Measurements from ENCODE around the gene PARP12. TPM values are rescaled to one million over a fixed set of nuclear protein-coding genes. Genes with fewer than 3 reads are reported as not detected.

Gene PARP12
- total and polyA plus RNA-seq, 2 of the 13 experiments (the other 11 are each of a cell fraction or from before 2014, with no cell fraction given) = 15.5 to 35.2 TPM

DNA sequence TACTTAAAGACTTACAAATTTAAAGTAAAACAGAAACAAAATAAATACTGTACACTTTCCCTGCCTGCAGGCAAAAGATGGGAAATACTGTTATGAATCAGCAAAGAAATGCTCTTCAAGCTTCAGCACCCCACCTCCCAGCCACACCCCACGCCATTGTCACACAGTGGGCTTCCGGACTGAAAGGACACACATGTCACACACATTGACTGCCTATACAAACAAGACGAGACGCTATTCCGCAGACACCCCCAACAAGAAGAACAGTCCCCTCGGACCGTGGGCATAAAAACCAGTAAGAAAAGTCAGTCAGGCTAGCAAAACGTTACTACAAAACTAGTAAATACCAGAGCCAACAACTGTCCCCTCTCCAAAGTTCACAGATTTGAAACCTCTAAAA lies 22.2 kb upstream of the PARP12 start:
- TF ChIP-seq RBM22 (optimal IDR thresholded peaks at IDR 0.05; ENCODE audit: low read length) (peak; percentile 15), ZNF660 (CRISPR knock-in tag; IDR thresholded peaks at IDR 0.05; ENCODE audit: borderline replicate concordance, low read depth) (no peak), CC2D1A (CRISPR knock-in tag; IDR thresholded peaks at IDR 0.05) (no peak), MAZ (IDR thresholded peaks at IDR 0.05; ENCODE audit: borderline replicate concordance, low read depth, low read length) (no peak), MAZ (CRISPR knock-in tag; IDR thresholded peaks at IDR 0.05; ENCODE audit: low read depth) (no peak), JUNB (CRISPR knock-in tag; IDR thresholded peaks at IDR 0.05; ENCODE audit: borderline replicate concordance) (no peak), ZNF446 (CRISPR knock-in tag; IDR thresholded peaks at IDR 0.05) (no peak), SNAPC2 (CRISPR knock-in tag; IDR thresholded peaks at IDR 0.05) (no peak), HNF1A (IDR thresholded peaks at IDR 0.05; ENCODE audit: low read depth) (no peak), HNF1A (CRISPR knock-in tag; IDR thresholded peaks at IDR 0.05; ENCODE audit: borderline replicate concordance) (no peak), MIER2 (CRISPR knock-in tag; IDR thresholded peaks at IDR 0.05) (no peak)
- WGBS (ENCODE audit: low lambda C conversion rate) = 98% methylated on average over 8 of the region's 8 CpGs
- intact Hi-C loops (cut with micrococcal nuclease; ENCODE audit: unreplicated experiment) = no loop called here

More for the DNA sequence above, 22.2 kb upstream of the PARP12 start:
- Histone ChIP-seq H2AFZ (ENCODE audit: low read length) (no peak overlapping the region), H3K9me3 (ENCODE audit: low read length) (no peaks in the 10 kb centered on the region), H3K27me3 (ENCODE audit: control insufficient read depth in 1 of 2, insufficient read depth in 2 of 2, low read length in 2 of 2) (no peaks in the 10 kb centered on the region), H3K9ac (ENCODE audit: insufficient read depth, low read depth, low read length) (no peak overlapping the region), H4K20me1 (ENCODE audit: insufficient read depth, low read length) (no peaks in the 10 kb centered on the region; the same call in 1 of the 2 replicates), H3K36me3 (replicated peaks in 1 of 2; ENCODE audit: control insufficient read depth in 1 of 2, insufficient read depth in 2 of 2, low read length in 2 of 2) (peaks cover 3 to 4% of the 10 kb centered on the region in 2 experiments; a peak in 3 of 5 replicates), H3K4me3 (replicated peaks in 1 of 3; ENCODE audit: insufficient read depth in 1 of 3, low read depth in 2 of 3, low read length in 3 of 3) (no peak overlapping the region), H3K4me2 (ENCODE audit: low read depth, low read length) (no peak overlapping the region), H3K27ac (ENCODE audit: extremely low read length, insufficient read depth, low read length) (no peak overlapping the region), H3K79me2 (ENCODE audit: insufficient read depth, low read length) (no peaks in the 10 kb centered on the region), H3K4me1 (ENCODE audit: insufficient read depth, low read length) (peaks cover 13% of the 10 kb centered on the region)
- no TSS peak for BruUV-seq (replicated peaks)
- DNase-seq (ENCODE audit: low spot score) (no peak), FAIRE-seq (no peak), ATAC-seq (no peak)
- in situ Hi-C loops (cut with HindIII; ENCODE audit: extremely low pct_ligation_motif_present, low pct_unique_long_range_greater_than_20kb) = loop anchor here (25.0 kb wide), 1 partner anchor 252 kb away; no protein-coding TSS in a partner anchor
- CTCF ChIA-PET (ENCODE audit: low intra/inter-chr PET ratio, low total read pairs) = no interaction called here
- POLR2A ChIA-PET = no interaction called here
